ENCODE results near the gene ZEB2. TPM values are rescaled to one million over a fixed set of nuclear protein-coding genes. Genes with fewer than 3 reads are reported as not detected.

The ZEB2 gene
- total and polyA plus RNA-seq, 9 donors, result 55.3 to 250 (median 174) TPM

DNA sequence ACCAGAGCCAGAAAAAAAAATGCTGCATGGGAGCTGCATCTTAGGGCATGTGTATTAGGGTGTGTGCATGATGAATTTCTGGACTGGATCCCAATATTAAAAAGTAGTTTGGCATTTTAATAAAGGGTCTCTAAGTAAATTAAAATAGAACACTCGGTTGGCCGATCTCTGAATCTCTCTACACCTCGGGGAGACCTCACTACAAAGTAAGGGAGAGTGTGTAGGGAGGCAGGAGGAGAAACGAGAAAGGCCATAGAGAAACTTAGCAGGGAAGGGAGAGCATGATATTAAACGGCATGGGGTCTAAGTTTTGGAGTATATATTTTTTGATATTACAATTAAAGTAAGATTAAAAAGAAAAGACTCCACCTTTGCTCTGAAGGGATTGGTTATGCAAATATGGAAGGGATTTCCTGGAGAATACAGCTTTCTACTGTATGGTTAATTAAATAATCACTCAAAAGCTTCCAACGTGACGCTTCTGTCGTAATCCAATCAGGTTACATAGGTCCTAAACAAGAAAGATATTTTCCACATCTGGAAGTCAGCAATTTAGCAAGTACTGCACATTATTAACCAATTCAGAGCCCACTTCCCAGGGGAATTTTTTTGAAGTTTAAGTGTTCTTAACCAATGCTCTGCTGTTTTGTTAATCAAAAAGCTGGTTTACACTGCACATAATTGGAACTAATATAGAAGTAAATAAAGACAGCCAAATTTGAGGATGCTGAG lies 1.0 kb upstream of the ZEB2 start:
- TF ChIP-seq, protein P1, sequence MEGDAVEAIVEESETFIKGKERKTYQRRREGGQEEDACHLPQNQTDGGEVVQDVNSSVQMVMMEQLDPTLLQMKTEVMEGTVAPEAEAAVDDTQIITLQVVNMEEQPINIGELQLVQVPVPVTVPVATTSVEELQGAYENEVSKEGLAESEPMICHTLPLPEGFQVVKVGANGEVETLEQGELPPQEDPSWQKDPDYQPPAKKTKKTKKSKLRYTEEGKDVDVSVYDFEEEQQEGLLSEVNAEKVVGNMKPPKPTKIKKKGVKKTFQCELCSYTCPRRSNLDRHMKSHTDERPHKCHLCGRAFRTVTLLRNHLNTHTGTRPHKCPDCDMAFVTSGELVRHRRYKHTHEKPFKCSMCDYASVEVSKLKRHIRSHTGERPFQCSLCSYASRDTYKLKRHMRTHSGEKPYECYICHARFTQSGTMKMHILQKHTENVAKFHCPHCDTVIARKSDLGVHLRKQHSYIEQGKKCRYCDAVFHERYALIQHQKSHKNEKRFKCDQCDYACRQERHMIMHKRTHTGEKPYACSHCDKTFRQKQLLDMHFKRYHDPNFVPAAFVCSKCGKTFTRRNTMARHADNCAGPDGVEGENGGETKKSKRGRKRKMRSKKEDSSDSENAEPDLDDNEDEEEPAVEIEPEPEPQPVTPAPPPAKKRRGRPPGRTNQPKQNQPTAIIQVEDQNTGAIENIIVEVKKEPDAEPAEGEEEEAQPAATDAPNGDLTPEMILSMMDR (IDR thresholded peaks at IDR 0.05), result no peak
- no peak for TF ChIP-seq POLR2A (IDR thresholded peaks at IDR 0.05)
- TF ChIP-seq EP300 (IDR thresholded peaks at IDR 0.05), result no peak
- no peaks in the 10 kb centered on the region for H3K36me3 ChIP-seq
- 5 to 9% (median 6%) methylated on average over 8 of the region's 8 CpGs for WGBS, 3 donors
- H3K9me3 ChIP-seq, result no peaks in the 10 kb centered on the region
- H3K4me1 ChIP-seq (ENCODE audit: insufficient read depth), result peaks cover 3% of the 10 kb centered on the region
- H3K4me3 ChIP-seq, result peak overlapping the region; percentile 75
- intact Hi-C loops (cut with DNase I), result loop anchor here in 1 of 4 donors (5.0 to 10.0 kb wide), 2 partner anchors 1009 to 1234 kb away; no protein-coding TSS in a partner anchor
- peak overlapping the region; percentile 39 to 90 for H3K27ac ChIP-seq
- H3K27me3 ChIP-seq, result no peaks in the 10 kb centered on the region
- no peak for DNase-seq

DNA sequence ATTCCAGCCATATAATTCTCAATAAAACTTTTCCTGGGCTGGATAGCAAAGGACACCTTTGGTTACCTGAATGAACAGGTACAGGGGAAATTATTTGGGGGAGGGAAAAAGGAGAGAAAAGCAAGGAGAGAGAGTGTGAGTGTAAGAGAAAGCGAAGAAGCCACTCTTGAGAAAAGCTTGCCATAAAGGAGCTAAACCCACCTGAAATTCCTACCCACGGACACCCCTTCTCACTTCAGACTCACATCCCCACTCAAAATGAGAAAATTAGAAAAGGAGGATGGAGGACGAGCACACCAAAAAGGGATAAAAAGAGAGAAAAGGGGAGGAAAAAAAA lies 354 bp downstream of the ZEB2 start:
- Histone ChIP-seq H3K4me1 (ENCODE audit: insufficient read depth) (peaks cover 4% of the 10 kb centered on the region), H3K9me3 (no peaks in the 10 kb centered on the region), H3K27me3 (no peaks in the 10 kb centered on the region), H3K36me3 (no peaks in the 10 kb centered on the region), H3K4me3 (peak overlapping the region; percentile 75), H3K27ac (peak overlapping the region; percentile 95 to 99)
- TF ChIP-seq, protein P1 (IDR thresholded peaks at IDR 0.05), result no peak
- TF ChIP-seq POLR2A (IDR thresholded peaks at IDR 0.05) (no peak), EP300 (IDR thresholded peaks at IDR 0.05) (no peak)
- 1 to 3% (median 2%) methylated on average over 3 of the region's 3 CpGs for WGBS, 3 donors
- intact Hi-C loops (cut with DNase I), result loop anchor here (5.0 to 10.0 kb wide), 7 partner anchors 75 to 1235 kb away; a partner anchor contains a TSS
- DNase-seq, result no peak

DNA sequence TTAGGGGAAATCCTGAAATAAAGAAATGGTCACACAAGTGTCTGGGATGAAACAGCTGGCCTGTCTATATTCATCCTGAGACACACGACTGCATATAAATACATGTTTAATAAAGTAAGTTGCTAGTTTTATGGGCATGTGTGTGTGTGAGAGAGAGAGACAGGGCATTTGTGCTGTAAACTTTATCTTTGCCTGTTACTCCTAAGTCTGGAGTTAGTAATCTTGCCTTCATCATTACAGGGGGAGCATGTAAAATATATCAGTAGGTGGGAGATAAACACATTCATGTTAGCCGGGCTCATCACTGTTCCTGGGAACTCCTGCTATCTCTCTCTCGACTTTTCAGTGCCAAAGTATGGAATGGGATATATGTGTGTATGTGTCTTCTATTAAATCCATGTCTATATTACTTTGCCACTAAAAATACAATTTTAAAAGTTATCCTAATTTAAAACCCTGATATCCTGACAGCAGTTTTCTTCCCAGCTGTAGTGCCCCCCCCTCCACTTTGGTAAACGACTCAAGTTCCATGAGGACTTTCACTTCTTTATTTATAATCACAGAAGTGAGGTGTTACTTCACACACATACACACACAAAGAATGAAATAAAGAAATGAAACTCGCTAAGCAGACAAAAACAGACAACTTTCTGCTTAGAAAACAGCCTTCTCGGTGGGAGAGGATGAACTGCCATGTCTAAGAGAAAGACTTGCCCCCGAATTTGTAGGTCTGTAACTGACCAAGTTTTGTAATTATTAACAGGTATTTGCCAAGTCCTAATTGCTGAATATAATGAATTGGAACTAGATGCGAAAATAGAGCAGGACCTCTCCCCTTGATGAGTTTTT lies 947 bp downstream of the ZEB2 start:
- TF ChIP-seq POLR2A (IDR thresholded peaks at IDR 0.05) (no peak), EP300 (IDR thresholded peaks at IDR 0.05) (no peak)
- TF ChIP-seq, protein P1 (IDR thresholded peaks at IDR 0.05), result no peak
- 3 to 5% (median 3%) methylated on average over 8 of the region's 8 CpGs for WGBS, 3 donors
- no peaks in the 10 kb centered on the region for H3K9me3 ChIP-seq
- intact Hi-C loops (cut with DNase I), result loop anchor here (5.0 to 10.0 kb wide), 7 partner anchors 74 to 1236 kb away; a partner anchor contains a TSS
- H3K4me1 ChIP-seq (ENCODE audit: insufficient read depth), result peaks cover 4% of the 10 kb centered on the region
- H3K4me3 ChIP-seq, result peak overlapping the region; percentile 75
- no peaks in the 10 kb centered on the region for H3K36me3 ChIP-seq
- H3K27me3 ChIP-seq, result no peaks in the 10 kb centered on the region
- no peak for DNase-seq
- H3K27ac ChIP-seq, result peak overlapping the region; percentile 95 to 99

DNA sequence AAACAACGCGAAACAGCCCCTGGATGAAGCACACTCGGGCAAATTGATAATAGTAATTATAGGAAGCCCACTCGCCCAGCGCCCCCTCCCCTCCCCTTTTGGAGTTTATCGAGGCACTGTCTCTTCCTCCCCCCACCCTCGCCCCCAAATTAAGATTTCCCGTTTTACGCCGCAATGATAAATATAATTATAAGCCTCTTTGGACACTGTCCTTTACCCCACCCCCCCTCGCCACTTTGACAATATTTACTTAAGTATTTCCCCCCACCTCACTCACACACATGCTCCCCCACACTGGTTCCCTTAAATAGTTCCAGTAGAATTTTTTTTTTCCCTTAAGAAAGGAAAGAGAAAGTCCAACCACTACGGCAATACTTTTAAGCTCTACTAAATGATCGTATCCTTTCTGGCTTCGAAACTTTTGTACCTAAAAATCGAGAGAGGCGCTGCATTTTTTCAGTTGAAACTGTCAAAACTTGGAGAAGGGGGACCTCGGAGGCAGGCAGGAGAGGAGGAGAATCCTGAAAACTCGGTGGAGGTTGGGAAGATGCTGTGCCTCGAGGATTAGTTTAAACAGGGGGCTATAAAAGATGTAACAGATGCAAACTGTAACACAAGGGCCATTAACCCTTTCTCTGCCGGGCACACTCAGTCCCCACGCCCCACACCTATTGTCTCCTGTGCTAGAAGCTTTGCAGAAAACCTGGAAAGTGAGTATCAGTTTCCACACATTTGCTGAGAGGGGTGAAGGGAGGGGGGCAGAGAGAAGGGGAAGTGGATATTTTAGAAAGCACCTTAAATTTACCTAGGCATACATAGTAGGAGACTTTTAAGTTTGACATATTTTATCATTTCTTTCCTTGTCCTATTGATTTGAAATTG lies 1.8 kb downstream of the ZEB2 start:
- peak; percentile 37 to 60 (median 52) for DNase-seq
- no peaks in the 10 kb centered on the region for H3K9me3 ChIP-seq
- intact Hi-C loops (cut with DNase I), result loop anchor here (2.0 to 10.0 kb wide), 8 partner anchors 73 to 1237 kb away; a partner anchor contains a TSS
- H3K4me3 ChIP-seq, result peak overlapping the region; percentile 75
- TF ChIP-seq EP300 (IDR thresholded peaks at IDR 0.05) (no peak), POLR2A (IDR thresholded peaks at IDR 0.05) (no peak)
- TF ChIP-seq, protein P1 (IDR thresholded peaks at IDR 0.05), result no peak
- H3K27ac ChIP-seq, result peak overlapping the region; percentile 95 to 99
- peaks cover 4% of the 10 kb centered on the region for H3K4me1 ChIP-seq (ENCODE audit: insufficient read depth)
- H3K36me3 ChIP-seq, result no peaks in the 10 kb centered on the region
- H3K27me3 ChIP-seq, result no peaks in the 10 kb centered on the region
- 1% methylated on average over 21 of the region's 21 CpGs for WGBS, 3 donors

Data from ovary (tissue), 9 donors.